GM21619 (cell line): ENCODE results near the gene NARF.

Experiments
- ATAC-seq: cut with Tn5 transposase; IDR thresholded peaks from one replicate; pipeline ENCODE4 v1.9.1; 2021; ENCODE audit not compliant: unreplicated experiment

The NARF gene

DNA sequence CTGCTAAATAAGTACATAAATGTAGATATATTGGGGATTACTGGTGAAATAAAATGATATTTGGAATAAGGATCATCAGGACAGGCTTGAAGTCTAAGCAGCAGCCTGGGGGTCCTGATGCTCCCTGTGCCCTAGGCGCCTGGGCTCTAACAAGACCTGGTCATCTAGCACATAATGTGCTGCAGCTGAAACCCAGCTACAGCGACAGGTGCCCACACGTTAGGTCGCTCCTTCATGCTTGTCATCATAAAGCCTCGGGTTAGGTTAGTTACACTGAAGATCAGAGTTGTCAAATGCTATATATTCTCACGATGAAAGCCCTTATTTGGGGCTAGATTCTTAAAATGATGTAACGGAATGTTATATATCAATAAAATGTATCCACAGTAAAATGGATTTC is 11.5 kb downstream of the NARF start:
- ATAC-seq = no peak

DNA sequence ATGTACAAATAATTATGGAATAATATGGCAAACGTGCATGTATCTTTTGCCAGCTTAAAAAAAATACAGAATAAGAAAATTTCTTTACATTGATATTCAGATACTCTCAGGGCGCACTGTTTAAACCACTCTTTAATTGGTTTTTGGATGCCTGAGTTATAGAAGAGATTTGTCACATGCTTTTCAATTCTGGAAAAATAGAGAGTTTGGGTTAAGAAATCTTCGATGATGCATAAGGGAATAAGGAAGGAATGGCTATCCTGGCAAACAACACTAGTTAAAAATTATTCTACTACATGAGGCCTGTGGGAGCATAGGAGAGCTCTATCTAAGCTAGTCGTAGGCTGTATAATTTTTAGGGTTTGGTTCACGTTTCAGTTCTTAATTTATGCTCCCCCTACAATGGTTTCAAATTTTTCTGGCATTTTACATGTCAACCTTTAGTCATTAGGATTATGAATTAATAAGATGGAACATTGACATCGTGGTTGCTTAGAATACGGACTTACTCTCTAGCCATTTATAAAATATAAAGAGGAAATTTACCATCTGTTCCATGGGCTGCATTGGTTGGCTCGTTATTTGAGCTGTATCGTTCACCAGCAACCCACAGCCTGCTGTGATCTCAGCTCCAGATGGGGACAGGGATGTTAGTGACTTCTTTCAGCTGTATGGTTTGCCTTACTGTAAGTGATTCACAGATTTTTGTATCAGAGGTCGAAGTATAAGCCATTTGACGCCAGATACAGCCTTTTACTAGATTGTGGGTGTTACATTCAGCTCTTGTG is 15.9 kb downstream of the NARF start:
- ATAC-seq = no peak

DNA sequence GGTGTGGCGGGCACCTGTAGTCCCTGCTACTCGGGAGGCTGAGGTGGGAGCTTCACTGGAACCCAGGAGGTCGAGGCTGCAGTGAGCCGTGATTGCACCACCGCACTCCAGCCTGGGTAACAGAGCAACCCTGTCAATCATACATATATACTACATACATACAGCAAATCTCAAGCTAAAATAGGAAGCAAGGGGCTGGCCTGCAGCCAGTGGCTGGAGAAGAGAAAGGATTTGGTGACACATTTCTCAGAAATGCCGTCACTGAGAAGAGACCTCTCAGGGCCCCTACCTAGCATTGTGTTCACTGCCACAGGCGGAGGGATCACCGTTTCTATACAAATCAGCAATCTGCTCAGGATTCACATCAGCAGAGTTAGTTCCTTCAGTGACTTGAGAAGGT is 16.9 kb downstream of the NARF start:
- ATAC-seq = no peak

DNA sequence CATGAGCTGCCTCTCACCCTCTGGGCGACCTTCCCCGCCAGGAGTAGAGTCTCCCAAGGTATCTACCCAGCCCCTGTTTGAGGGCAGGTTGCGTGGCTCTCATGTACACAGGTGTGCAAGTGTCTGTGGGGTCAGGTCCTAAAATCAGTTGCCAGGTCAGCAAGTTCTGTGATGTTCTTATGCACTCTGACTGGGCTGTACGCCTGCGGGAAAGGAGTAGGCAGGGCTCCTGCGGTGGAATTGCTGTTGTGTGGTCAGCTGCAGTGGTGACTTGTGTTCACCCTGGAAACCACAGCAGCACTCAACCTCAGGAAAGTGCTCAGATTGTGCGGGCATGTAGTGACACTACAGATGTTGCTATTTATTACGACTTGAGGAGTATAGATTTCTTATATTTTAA is 19.4 kb downstream of the NARF start:
- no peak for ATAC-seq

DNA sequence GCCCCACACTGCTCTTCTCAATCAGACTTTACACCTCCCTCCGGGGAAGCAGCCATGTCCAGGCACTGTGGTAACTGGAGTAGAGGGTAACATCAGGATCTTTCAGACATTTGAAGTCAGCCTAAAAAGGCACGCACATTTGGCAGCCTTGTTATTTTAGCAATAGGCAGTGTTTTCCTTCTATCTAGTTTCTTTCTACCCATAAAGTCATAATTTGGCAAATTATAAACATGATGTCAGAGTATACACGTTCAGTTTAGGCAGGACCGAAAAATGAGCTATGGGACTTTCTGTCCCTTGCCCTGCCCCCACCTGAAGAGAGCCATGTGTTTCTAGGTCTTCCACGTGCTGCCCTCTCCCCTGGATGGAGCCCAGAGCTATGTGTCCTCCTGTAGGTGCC is 21.1 kb downstream of the NARF start:
- ATAC-seq = no peak

DNA sequence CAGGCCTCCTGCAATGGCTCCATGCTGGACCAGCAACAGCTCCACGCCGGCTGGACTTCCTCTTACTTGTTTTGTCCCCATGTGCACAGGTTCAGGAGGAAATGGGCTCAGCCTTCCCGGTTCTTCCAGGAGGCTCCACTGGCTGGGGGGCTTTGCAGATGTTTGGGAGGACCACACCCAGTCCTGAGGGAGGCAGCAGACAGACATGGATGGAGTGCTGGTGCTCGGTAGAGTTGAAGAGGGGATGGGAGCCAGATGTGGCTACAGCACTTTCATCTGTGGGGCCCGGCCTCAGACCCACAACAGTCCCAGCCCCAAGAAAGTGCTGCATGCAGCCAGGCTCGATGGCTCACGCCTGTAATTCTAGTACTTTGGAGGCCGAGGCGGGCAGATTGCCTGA is 21.8 kb downstream of the NARF start:
- no peak for ATAC-seq

DNA sequence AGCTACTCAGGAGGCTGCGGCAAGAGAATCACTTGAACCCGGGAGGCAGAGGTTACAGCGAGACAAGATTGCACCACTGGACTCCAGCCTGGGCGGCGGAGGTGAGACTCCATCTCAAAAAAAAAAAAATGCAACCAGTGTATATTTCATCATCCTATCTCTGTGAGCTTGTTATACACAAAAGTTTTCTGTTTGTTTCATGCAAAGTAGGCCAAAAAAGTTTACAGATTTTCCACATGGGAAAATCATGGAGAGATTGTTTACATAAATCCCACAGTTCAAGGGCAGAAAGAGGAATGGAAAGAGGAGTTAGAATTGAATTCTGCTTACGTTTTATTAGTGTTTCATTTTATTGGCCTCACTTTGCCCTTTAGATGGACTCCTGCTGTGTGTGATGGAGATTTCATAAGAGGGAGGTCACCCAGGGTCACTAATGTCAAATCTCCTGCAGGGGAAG is 24.7 kb downstream of the NARF start:
- no peak for ATAC-seq

DNA sequence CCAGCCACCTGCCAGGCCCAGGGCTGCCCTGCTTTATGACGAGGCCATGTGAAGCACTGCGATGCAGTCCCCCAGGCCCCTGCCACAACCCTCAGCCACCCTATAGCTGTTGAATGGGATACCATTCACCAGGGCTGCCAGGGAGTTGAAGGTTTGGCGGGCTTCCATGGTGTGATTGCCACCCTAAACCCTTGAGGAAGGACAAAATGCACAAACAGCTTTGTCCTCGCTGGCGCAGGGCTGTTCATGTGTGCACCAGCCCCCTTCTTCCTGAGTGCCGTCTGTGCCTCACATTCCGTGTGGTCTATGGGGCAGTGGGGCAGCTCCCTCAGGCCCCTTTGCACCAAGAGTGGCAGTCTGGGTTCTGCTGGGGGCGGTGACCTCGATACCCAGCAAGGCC is 25.3 kb downstream of the NARF start:
- ATAC-seq = no peak

DNA sequence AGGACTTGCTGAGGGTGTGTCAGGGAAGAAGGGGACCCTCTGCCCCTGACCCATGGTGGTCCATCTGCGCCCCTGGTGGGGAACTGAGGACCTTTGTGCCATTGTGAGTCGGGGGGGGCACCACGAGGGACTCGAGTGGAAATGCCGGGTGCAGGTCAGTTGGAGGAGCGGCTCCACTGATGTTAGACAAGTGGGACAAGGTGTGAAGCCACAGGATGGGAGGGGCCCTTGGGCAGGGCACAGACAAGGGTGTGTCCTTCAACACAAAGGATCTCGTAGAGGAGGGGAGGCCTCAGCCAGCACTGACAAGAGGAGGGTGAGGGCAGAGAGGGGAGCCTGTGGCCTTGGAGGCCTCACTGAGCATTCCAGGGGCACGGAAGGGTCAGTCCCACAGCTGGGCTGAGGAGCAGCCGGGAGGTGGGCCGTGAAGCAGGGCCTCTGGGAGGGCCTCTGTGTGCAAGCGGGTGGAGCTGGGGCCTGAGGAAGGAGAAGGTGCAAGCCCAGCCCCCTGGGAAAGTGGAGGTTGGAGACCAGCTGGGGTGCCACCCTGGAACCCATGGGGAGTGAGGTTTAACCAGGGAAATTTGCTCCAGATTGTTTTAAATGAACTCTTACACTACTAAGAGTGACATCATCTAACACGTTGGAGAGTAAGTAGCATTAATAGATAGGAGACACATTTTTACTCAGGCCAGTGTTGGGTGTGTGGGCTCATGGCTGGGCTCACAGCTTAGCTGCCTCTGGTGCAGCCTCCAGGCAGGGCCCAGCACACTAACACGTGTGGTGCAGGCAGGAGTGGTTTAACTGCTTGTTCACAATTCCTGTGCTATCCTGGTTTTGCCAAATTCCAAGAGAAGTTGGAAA is 27.9 kb downstream of the NARF start:
- no peak for ATAC-seq

DNA sequence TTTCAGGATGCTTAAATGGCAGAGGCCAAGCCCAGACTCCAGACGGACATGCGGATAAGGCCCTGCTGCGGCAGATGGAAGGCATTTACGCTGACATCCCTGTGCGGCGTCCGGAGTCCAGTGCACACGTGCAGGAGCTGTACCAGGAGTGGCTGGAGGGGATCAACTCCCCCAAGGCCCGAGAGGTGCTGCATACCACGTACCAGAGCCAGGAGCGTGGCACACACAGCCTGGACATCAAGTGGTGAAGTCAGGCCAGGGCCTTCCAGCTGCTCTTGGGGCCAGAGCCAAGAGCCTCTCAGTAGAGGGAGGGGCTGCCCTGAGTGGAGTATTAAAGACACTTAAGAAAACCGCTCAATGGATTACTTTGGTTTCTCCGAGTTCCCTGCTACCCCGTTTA is 29.4 kb downstream of the NARF start:
- no peak for ATAC-seq

DNA sequence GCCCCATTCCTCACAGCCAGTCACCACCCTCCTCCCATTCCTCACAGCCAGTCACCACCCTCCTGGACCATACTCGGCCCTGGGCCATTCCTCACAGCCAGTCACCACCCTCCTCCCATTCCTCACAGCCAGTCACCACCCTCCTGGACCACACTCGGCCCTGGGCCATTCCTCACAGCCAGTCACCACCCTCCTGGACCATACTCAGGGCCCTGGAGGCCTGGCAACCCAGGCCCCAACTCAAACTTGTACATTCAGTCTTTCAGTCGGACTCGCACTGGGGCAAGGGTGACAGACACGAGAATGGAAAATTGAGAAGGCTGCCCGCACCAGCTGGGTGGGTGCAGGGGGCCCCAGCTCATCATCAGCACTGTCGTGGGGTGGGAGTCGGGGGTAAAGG is 30.6 kb downstream of the NARF start:
- no peak for ATAC-seq

DNA sequence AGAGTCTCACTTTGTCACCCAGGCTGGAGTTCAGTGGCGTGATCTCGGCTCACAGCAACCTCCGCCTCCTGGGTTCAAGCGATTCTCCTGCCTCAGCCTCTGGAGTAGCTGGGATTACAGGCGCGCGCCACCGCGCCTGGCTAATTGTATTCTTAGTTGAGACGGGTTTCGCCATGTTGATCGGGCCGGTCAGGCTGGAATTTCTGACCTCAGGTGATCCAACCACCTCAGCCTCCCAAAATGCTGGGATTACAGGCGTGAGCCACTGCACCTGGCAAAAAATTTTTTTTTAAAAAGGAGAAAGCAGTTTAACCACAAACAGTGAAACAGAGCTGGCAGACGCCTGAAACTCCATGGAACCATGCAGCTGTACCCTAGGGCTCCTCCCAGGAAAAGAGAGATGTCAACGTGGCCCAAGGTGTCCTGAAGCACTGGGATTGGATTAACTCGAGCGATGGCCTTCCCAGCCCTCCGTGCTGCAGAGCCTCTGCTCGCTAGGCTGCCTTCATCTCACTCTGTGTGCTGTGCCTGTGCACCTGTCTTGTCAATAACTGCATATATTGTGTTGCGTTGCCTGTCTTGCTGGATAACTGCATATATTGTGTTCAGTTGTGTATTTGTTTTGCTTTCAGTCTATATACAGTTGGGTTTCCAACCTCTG is 31.4 kb downstream of the NARF start:
- no peak for ATAC-seq

DNA sequence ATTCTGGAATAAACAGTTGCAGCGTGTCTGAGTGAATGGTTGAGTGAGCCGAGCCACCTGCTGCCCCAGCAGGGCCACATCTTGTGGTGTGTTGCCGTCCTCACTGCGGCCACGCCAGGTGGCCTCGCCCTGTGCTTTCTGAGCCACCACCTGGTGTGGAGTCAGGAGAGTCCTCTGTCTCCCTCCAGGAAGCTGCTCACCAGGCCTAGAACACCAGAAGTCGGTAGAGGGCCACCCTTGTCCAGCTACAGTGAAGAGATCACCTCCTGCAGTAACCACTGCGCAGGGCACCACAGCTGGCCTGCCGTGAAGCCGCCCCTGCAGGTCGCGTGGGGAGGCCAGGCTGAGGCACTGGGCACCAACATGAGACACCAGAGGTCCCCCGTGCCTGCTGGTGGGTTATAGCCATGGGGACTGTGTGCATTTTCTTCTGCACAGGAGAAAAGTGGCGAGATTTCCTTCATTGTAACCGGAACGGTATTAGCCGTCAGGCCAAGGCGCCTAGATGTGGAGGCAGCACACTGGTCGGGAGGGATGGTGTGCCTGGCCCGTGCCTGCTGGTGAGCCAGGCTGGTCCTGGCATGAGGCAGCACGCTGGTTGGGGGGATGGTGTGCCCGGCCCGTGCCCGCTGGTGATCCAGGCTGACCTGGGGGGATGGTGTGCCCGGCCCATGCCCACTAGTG is 32.1 kb downstream of the NARF start:
- no peak for ATAC-seq

DNA sequence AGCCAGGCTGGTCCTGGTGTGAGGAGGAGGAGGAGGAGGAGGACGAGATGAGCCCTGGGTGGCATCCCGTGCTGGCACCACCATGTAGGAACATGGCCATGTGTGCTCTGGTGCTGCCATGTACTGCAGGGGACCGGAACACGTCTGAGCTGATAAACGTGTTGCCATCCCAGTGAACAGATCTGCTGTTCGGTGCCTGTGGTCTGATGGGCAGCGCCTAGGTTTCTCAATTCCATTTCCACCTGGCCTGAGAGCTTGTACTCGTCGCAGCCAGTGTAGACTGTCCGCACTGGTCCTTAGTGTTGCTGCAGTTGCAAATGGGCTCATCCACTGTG is 32.6 kb downstream of the NARF start:
- ATAC-seq = no peak

DNA sequence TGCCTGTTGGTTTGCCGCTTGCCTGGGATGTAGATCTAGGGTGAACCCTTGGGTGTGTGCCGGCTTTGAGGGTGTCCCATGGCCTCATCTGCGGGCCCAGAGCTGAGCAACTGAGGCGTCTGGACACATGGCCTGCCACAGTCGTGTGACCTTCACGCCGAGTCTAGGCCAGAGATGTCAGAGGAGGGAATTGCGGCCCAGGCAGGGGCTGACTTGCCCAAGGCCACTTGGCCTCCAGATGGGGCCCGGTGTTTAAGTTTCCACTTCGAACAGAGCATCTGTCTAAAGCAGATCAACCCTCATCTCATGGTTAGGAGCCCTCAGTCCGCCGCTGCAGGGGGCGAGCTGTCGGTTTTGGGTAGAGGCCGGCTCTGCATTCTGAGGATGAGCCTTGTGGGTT is 33.0 kb downstream of the NARF start:
- ATAC-seq = no peak

DNA sequence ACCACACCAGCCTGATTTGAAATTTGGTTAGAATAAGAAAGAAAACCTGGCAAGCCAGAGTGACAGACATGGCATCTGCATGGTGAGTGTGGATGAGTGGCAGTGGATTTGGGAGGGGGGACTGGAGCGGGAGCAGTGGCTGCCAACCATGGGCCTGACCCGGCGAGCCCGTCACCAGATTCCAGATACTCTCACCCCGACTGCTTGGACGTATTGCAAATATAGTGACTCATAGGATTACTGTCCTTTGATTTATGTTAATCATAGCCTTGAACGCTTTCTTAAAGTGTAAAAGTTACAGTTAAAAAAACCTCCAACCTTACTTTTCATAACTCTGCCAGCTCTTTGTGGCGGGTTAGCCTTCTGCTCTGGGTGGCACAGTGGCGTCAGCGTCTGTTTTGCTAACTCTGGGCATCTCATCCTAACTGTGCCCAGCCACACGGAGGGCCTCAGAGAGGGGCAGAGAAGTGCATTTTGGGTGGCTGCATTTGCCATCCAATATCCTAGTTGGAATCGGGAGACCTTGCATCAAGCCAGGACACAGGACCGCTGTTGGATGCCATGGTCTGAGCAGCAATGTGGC is 34.2 kb downstream of the NARF start:
- no peak for ATAC-seq

DNA sequence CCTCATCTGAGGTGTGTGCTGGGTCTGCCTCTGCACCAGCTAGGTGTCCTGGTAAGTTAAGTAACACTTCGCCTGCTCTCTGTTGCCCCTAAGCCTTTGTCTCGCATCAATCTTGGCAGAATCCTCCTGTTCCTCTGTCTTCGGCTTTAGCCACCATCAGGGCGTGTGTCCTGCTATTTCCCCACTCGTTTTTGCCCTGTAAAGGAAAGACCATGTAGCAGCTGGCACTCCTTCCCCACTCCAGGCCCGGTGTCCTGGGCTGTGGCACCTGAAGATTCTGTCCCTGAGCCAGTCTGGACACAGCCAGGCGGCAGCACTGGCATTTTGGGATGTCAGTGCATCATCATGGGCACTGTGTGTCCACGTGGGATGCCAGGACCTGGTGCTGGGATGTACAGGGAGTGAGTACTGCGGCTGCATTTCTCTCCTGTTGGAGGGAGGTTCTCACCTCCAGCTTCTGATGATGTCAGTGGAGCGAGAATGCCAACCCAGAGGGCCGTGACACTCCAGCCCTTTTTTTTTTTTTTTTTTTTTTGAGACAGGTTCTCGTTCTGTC is 34.8 kb downstream of the NARF start:
- no peak for ATAC-seq

DNA sequence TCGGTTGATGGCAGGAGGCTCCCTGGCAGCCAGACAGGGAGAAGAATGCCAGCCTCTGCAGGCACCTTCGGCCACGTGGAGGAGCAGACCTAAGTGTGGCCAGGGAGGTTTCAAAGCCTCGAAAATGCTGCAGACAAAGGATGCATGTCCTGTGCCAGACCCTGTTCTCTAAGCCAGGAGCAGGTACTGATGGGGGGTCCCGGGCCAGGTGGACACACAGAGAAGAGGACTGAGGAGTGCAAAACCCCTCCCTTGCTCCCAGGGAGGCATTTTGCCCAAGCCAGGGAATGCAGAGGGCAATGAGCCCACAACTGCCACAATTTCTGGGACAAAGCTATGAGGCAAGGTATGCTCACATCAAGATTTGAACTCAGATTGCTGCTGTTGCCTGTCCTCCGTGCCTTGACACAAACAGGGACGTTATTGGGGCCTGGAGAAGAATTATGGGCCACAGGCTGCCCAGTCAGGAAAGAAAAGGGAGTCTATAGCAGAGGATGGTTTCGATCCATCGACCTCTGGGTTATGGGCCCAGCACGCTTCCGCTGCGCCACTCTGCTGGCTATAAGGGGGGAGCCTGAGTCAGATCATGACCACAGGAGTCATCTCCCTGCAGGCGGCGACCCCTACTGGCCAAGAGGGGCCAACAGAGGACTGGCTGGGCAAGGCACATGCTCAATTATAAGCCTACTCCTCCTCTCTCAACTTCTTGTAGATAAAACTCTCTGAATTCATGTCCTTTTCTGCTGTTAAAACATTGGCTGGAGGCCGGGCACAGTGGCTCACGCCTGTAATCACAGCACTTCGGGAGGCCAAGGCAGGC is 35.9 kb downstream of the NARF start:
- ATAC-seq = peak; percentile 46

DNA sequence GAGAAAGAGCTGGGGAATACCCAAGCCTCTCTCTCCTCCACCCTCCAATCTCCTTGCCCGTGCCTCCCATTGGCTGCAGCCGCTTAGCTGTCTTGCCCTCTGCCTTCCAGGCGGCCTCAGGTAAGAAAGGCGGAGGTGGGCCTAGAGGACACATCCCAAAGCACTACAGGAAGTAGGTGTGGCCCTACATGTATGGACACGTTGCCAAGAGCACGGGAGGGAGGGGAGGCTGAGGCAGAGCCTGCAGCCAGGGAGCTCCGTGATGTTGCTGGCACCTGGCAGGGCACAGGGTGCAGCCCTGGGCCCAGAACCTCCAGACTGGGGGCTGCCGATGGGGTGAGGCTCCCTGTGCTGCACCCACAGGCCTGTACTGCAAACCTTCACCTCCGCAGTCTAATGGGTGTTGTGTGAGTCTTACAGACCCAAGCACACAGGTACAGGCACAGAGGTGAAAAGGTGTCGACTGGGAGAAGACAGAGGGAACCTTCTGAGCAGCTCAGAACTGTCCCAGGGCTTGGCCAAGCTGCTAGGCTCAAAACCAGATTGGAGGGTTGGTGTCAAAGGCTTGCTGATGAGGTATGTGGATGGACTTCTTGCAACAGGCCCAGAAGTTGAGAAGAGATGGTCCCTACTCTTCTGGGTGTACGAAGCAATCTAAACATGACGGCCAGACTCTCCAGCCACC is 37.4 kb downstream of the NARF start:
- no peak for ATAC-seq
